GM12873 (cell line): Measurements from ENCODE around the gene RAI2.

Experiments
- CTCF ChIP-seq: IDR thresholded peaks from 2 replicates; pipeline ENCODE4 v1.5.1; 2012; ENCODE audit warnings: low read depth, mild to moderate bottlenecking, moderate library complexity, low read length, control low read depth; ENCODE audit not compliant: insufficient read depth; ENCODE audit errors: missing control alignments

The RAI2 gene

GRCh38 chrX:17803449-17803848 is 57.6 kb downstream of the RAI2 start:
- TF ChIP-seq CTCF = no peak

DNA sequence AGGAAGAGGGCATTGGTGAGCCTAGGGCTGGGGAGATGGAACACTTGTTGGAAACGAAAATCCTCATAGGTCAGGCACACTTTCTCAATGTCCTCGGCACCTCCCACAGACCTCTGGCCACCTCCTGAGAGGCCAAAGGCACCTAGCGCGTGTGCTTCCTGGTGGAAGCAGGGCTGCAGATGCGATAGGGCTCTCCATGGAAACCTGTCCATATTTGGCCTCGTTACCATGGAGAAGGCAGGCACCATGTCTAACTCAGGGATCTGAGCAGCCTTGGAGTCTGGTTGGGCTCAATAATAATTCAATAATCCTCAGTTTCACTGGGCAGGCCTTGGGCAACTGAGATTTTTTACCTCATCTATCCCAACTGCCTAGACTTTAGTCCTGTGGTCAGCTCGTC is 58.3 kb downstream of the RAI2 start:
- TF ChIP-seq CTCF = no peak

GRCh38 chrX:17801431-17801830 is 59.7 kb downstream of the RAI2 start:
- no peak for TF ChIP-seq CTCF

GRCh38 chrX:17798921-17799320 is 62.2 kb downstream of the RAI2 start:
- no peak for TF ChIP-seq CTCF

DNA sequence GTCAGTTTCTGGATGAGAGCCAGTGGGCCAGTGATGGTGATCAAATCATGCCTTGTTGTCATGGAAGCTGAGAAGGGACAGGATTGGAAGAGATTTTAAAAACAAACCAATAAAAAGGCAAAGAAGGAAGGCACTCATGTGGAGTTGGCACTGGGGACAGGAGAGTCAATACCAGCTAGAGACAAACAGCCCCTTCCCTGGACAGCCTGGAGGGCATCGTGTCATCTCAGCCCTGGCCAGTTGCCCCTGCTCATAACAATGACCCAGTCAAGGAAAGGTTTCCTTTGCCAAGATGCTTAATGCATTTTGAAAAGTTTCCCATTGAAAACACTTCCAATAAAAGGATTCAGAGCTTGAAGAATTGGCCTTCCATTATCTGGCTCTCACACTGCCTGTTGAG is 68.3 kb downstream of the RAI2 start:
- no peak for TF ChIP-seq CTCF

DNA sequence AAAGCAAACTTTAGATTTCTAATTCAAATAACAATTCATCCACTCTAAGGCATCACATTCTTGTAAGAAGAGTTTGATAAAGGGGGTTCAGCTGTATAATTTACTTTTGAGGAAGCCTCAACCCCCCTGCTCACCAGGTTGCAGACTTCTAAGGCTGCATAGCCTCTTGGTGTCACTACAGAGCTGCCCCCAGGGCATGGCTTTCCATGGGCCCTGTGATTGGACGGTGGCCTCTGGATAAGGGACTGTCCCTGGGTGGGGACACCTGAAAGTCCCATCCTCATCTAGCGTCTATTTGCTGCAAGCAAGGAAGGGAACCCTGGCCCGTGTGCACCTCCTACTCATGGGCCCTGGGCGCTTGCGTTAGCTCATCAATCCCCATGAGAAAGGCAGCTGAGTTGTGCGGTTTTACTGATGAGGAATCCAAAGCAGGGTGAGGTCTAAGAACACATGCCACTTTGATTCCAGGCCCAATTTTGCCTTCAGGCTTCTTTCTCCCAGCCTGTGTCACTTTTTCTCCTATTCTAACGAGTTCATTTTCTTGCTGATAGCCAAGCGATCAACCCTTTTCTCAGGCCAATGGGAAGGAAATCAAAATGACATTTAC is 72.0 kb downstream of the RAI2 start:
- no peak for TF ChIP-seq CTCF

DNA sequence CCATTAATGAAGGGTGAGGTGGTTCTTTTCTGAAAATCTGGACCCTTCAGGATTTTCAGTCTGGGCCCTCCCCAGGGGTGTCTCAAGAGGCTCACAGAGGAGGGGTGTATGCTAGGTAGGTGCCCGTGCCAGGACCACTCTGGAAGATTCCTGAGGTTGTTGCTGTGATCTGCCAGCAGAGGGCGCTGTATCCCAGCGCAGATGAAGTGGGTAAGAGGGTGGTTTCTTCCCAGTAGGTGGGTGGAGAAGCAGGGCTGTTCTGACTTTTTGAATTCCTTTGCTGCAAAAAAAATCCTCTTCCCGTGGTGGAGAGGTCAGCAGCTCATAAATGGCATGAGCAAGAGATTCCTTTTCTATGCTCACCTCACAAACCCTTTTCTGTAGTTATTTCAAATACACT is 72.7 kb downstream of the RAI2 start:
- TF ChIP-seq CTCF = peak; percentile 91
